D721Med (cell line): ENCODE results near the gene ITIH5.
"Not testable (repeated sequence)": the region's sequence is repeated elsewhere in the genome, so short reads cannot be mapped to it uniquely, and the experiment has no call there.

Source experiments
- DNase-seq: peaks from one replicate; pipeline ENCODE4 v3.0.0; 2011; ENCODE audit warnings: low spot score; ENCODE audit not compliant: insufficient read length
- FAIRE-seq: peaks from 2 replicates; lab custom pipeline; 2011; peaks lifted over from hg19 to GRCh38; lab: Jason Lieb, UNC
- TF ChIP-seq, protein P1 (sequence below): IDR thresholded peaks from 2 replicates; pipeline ENCODE4 v1.5.1; 2012; ENCODE audit warnings: mild to moderate bottlenecking, control low read depth; ENCODE audit not compliant: insufficient read depth; ENCODE audit errors: missing control alignments

The ITIH5 gene

DNA sequence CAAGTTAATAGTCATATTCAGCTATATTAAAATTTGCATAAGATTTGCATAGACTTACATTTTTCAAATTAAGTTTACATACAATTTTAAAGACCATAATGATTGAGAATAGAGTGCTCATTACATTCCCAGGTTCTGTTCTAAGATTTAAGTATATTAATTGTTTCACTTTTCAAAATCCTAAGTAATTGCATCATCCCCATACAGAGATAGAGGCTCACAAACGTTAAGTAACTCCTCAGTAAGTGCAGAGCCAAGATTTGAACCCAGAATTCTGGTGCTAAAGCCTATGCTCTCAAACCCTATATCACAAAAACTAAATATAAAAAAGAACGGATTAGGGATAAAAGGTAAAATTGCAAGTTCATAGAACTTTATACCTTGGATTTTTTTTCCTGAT lies 2.1 kb downstream of the ITIH5 start:
- TF ChIP-seq, protein P1, sequence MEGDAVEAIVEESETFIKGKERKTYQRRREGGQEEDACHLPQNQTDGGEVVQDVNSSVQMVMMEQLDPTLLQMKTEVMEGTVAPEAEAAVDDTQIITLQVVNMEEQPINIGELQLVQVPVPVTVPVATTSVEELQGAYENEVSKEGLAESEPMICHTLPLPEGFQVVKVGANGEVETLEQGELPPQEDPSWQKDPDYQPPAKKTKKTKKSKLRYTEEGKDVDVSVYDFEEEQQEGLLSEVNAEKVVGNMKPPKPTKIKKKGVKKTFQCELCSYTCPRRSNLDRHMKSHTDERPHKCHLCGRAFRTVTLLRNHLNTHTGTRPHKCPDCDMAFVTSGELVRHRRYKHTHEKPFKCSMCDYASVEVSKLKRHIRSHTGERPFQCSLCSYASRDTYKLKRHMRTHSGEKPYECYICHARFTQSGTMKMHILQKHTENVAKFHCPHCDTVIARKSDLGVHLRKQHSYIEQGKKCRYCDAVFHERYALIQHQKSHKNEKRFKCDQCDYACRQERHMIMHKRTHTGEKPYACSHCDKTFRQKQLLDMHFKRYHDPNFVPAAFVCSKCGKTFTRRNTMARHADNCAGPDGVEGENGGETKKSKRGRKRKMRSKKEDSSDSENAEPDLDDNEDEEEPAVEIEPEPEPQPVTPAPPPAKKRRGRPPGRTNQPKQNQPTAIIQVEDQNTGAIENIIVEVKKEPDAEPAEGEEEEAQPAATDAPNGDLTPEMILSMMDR = no peak
- DNase-seq (no peak), FAIRE-seq (no peak)

DNA sequence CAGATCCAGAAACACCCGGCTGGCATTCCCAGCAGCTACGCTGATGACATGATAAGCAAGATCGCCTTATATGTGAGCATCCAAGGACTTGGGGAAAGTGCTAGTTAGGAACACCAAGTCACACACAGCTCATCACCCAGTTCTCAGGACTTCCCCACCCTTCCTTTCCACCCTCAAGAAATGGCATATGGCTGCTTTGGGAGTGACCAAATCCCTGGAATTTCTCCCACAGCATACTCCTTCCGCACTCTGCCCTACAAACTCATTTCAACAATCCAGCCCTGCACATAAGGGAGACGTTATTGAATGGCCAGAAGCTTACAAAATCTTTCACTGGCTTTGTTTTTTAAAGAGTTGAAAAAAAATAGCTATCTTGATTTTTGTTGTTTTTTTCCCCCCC lies 4.2 kb downstream of the ITIH5 start:
- DNase-seq (no peak), FAIRE-seq (no peak)
- TF ChIP-seq, protein P1 = no peak

DNA sequence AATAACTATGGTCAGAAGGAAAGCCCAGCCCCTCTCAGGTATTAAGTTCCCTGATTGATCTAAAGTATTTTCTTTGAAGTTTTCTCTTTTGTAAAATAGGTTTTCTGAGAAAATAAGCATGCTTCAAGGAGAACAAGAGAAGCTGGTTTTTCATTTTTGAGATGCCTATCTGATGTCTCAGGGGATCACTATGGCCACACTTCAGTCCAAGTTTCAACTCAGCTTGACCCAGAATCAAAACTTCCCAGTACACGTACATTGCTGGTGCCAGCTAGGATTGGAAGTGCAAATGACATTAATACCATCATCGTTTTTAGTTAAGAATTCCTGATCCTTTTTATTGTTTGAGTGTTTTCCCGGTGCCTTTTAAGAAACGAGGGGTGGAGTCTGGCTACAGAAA lies 7.2 kb downstream of the ITIH5 start:
- TF ChIP-seq, protein P1 = no peak
- FAIRE-seq (no peak), DNase-seq (no peak)

DNA sequence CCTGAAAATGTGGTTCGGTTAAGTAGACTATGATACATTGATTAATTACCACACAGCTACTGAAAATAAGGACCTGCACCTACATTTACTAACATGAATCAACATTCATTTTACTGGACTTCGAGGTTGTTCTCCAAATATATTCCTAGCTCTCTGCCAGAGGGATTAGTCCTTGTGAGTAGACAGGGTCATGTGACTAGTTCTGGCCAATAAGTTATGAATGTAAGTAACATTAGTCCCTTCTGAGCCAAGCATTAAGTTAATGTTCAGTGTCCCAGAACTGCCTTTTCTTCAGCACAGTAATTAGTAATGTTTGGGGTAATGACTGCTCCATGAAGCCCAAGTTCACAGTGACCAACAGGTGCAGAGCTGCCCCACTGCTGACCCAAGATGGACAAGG lies 9.2 kb downstream of the ITIH5 start:
- no peak for FAIRE-seq
- no peak for DNase-seq
- TF ChIP-seq, protein P1 = no peak

DNA sequence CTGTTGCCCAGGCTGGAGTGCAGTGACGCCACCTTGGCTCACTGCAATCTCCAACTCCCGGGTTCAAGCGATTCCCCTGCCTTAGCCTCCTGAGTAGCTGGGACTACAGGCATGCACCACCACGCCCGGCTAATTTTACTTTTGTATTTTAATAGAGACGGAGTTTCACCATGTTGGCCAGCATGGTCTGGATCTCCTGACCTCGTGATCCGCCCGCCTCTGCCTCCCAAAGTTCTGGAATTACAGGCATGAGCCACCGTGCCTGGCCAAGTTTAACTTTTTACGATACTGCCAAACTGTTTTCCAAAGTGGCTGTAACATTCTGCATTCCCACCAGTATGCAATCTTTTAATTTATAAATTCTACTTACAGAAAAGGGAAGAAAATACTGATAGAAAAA lies 9.7 kb downstream of the ITIH5 start:
- not testable (repeated sequence) for DNase-seq, FAIRE-seq

DNA sequence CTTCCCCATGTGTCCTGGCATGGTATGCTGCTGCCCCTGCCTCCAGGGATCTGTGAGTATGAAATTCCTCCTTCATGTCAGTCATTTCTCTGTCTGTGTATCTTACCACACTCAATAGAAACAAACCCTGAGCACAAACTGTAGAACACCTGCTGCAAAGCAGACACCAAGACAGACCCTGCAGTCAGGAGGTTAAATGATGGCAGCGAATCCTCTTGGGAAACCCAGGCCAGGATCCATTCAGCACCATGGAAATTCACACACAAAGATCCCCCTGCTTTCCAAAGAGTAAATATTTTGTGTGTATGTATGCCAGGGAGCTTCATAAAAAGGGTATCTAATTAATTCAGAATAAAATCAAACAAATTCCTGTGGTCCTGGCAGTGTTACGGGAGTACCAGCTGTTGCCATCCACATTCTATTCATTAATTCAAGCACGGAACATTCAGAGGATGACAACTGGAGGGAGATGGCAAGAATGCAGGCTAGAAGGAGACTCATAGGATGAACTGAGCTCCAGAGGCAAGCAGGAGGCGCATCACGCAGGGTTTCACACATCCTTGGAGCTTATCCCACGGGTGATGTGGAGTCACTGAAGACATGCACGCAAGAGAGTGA lies 14.8 kb downstream of the ITIH5 start:
- TF ChIP-seq, protein P1 = no peak
- FAIRE-seq (no peak), DNase-seq (no peak)

DNA sequence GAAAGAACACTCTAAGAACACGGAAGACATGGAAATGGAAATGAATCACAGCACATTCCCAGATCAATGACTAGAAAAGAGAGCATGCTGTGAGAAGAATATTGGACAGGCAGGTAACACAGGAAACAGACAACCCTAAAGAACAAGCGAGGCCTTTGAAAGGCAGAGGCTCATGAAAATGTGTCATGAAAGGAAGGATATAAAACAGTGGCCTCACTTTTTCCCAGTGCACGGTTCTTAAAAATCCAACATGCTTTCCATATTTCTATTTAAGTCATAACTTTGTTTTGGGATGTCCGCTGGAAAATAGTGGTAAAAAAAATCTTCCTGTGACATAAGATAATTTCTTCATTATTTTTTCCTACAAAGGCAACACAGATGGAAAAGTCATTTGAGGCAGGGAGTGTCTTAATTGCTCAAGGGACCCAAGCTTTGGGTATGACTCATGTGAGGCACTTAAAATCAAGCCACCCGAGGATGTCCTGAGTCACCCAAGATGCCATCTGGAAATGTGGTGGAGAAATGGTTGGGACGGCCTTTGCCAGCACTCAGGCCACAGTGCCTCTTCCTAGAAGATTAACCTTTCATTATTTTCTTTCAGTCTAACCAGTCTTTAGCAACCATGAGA lies 17.0 kb downstream of the ITIH5 start:
- FAIRE-seq (no peak), DNase-seq (no peak)
- TF ChIP-seq, protein P1 = no peak
